Panc1 (cell line): Measurements from ENCODE around the gene HERC4. TPM values are rescaled to one million over a fixed set of nuclear protein-coding genes. Genes with fewer than 3 reads are reported as not detected.

Experiments
- ATAC-seq: fragments of 200-7000 bp; cut with Tn5 transposase; 2 replicates; pipeline ENCODE4 v1.9.1; 2020; ENCODE audit warnings: mild to moderate bottlenecking, moderate library complexity
- BruUV-seq: library from RNA; stranded (reverse); fragments of 400-500 nt; replicated peaks from 2 replicates; lab custom pipeline; 2021; lab: Mats Ljungman, UMichigan
- CTCF ChIA-PET: fragments of 300-600 bp; sonication (Branson Sonifier 250); formaldehyde crosslinking; loops from one replicate; lab custom pipeline; 2022; ENCODE audit warnings: antibody characterized with exemption; lab: Charles Lee
- POLR2A ChIA-PET: fragments of 300-600 bp; sonication (Branson Sonifier 250); formaldehyde crosslinking; loops from one replicate; lab custom pipeline; 2022; ENCODE audit warnings: antibody characterized with exemption; lab: Charles Lee
- DNase-seq: peaks from one replicate; pipeline ENCODE4 v3.0.0-alpha.2; 2010; ENCODE audit warnings: low read depth, low spot score
- H3K27ac ChIP-seq: 2 replicates; pipeline ENCODE4 v1.5.1; 2011; ENCODE audit warnings: mild to moderate bottlenecking, low read length, inconsistent platforms
- H3K27me3 ChIP-seq: fragments of 200-500 bp; sonication (Bioruptor generic); 2 replicates; pipeline ENCODE4 v1.6.0; 2014; ENCODE audit warnings: low read length, inconsistent platforms; ENCODE audit not compliant: control insufficient read depth, insufficient read depth
- H3K36me3 ChIP-seq: fragments of 200-500 bp; sonication (Bioruptor generic); 2 replicates; pipeline ENCODE4 v1.5.1; 2014; ENCODE audit warnings: inconsistent platforms, mild to moderate bottlenecking, low read length, moderate library complexity; ENCODE audit not compliant: control insufficient read depth, insufficient read depth
- H3K4me1 ChIP-seq: 2 replicates; pipeline ENCODE4 v1.5.1; 2011; ENCODE audit warnings: inconsistent platforms, mild to moderate bottlenecking, low read length, moderate library complexity; ENCODE audit not compliant: control insufficient read depth, insufficient read depth
- H3K4me3 ChIP-seq, 2 experiments: 2 replicates each; pipeline ENCODE4 v1.5.1; 2011 to 2012; ENCODE audit warnings: low read depth in 2 of 2, low read length in 2 of 2, mild to moderate bottlenecking in 2 of 2, inconsistent platforms in 1 of 2, moderate library complexity in 1 of 2
- H3K9me3 ChIP-seq: fragments of 200-500 bp; sonication (Bioruptor generic); 2 replicates; pipeline ENCODE4 v1.5.1; 2014; ENCODE audit warnings: low read depth, mild to moderate bottlenecking, inconsistent platforms, low read length, moderate library complexity; ENCODE audit not compliant: control insufficient read depth, insufficient read depth
- POLR2AphosphoS5 ChIP-seq: IDR thresholded peaks from 2 replicates; pipeline ENCODE4 v1.6.1; 2012; ENCODE audit warnings: mild to moderate bottlenecking, low read depth, low read length, moderate library complexity
- SIN3A ChIP-seq: IDR thresholded peaks from 2 replicates; pipeline ENCODE4 v1.6.1; 2012; ENCODE audit warnings: low read depth, mild to moderate bottlenecking, low read length, moderate library complexity, borderline replicate concordance; ENCODE audit not compliant: insufficient read depth
- TCF7L2 ChIP-seq: IDR thresholded peaks from 2 replicates; pipeline ENCODE4 v1.6.1; 2011; ENCODE audit warnings: mild to moderate bottlenecking, low read depth, low read length, inconsistent platforms
- in situ Hi-C: cut with HindIII; loops from 2 replicates; pipeline ENCODE4 v1.10.0; 2016; ENCODE audit warnings: low sequenced_read_pairs, low pct_unique_long_range_greater_than_20kb
- intact Hi-C: fragments of 100-400 bp; cut with micrococcal nuclease; formaldehyde crosslinking; loops from one replicate; pipeline ENCODE4 v1.10.0; 2022; ENCODE audit not compliant: unreplicated experiment
- total RNA-seq: library from RNA; stranded (reverse); gene quantifications from one replicate; pipeline ENCODE4 v1.2.1, GENCODE V29; 2021; ENCODE audit not compliant: unreplicated experiment
- TF ChIP-seq, protein P1 (sequence below), 2 experiments: IDR thresholded peaks; 2 replicates each; pipeline ENCODE4 v1.6.1; 2011 to 2012; ENCODE audit warnings: low read depth in 2 of 2, control low read depth in 1 of 2, low read length in 1 of 2, mild to moderate bottlenecking in 1 of 2, moderate library complexity in 1 of 2; ENCODE audit not compliant: insufficient read depth in 1 of 2
- TF ChIP-seq, protein P2 (sequence below): fragments of 450-650 bp; IDR thresholded peaks from 2 replicates; pipeline ENCODE4 v1.5.1; 2017; ENCODE audit warnings: mild to moderate bottlenecking

Gene HERC4
- total RNA-seq, 1 experiment from 2014 or later = 119 TPM

DNA sequence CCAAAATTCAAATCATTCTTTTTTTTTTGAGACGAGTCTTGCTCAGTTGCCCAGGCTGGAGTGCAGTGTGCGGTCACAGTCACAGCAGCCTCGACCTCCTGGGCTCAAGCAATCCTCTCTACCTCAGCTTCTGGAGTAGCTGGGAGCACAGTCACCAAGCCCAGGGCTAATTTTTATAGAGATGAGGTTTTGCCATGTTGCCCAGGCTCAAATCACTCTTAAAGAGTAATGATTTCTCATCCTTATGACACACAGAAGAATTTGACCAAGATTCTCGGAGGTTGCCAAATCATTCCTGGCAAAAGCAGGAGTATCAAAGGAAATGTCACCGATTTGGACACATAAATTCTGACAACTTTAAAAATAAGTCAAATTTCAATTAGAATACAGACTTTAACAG is 151.5 kb downstream of the HERC4 start:
- H3K4me1 ChIP-seq = no peaks in the 10 kb centered on the region
- POLR2A ChIA-PET = interaction anchor here (0.7 kb wide), 1 partner anchor 11 kb away, joined by 3 read pairs; no protein-coding TSS in a partner anchor
- DNase-seq = no peak
- no peak overlapping the region for H3K27ac ChIP-seq
- no peaks in the 10 kb centered on the region for H3K9me3 ChIP-seq
- no peak for TF ChIP-seq POLR2AphosphoS5
- TF ChIP-seq, protein P1, sequence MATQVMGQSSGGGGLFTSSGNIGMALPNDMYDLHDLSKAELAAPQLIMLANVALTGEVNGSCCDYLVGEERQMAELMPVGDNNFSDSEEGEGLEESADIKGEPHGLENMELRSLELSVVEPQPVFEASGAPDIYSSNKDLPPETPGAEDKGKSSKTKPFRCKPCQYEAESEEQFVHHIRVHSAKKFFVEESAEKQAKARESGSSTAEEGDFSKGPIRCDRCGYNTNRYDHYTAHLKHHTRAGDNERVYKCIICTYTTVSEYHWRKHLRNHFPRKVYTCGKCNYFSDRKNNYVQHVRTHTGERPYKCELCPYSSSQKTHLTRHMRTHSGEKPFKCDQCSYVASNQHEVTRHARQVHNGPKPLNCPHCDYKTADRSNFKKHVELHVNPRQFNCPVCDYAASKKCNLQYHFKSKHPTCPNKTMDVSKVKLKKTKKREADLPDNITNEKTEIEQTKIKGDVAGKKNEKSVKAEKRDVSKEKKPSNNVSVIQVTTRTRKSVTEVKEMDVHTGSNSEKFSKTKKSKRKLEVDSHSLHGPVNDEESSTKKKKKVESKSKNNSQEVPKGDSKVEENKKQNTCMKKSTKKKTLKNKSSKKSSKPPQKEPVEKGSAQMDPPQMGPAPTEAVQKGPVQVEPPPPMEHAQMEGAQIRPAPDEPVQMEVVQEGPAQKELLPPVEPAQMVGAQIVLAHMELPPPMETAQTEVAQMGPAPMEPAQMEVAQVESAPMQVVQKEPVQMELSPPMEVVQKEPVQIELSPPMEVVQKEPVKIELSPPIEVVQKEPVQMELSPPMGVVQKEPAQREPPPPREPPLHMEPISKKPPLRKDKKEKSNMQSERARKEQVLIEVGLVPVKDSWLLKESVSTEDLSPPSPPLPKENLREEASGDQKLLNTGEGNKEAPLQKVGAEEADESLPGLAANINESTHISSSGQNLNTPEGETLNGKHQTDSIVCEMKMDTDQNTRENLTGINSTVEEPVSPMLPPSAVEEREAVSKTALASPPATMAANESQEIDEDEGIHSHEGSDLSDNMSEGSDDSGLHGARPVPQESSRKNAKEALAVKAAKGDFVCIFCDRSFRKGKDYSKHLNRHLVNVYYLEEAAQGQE (IDR thresholded peaks at IDR 0.05; ENCODE audit: insufficient read depth in 1 of 2, low read depth in 2 of 2, low read length in 1 of 2) = no peak
- TF ChIP-seq, protein P2, sequence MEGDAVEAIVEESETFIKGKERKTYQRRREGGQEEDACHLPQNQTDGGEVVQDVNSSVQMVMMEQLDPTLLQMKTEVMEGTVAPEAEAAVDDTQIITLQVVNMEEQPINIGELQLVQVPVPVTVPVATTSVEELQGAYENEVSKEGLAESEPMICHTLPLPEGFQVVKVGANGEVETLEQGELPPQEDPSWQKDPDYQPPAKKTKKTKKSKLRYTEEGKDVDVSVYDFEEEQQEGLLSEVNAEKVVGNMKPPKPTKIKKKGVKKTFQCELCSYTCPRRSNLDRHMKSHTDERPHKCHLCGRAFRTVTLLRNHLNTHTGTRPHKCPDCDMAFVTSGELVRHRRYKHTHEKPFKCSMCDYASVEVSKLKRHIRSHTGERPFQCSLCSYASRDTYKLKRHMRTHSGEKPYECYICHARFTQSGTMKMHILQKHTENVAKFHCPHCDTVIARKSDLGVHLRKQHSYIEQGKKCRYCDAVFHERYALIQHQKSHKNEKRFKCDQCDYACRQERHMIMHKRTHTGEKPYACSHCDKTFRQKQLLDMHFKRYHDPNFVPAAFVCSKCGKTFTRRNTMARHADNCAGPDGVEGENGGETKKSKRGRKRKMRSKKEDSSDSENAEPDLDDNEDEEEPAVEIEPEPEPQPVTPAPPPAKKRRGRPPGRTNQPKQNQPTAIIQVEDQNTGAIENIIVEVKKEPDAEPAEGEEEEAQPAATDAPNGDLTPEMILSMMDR = no peak
- no peak for TF ChIP-seq TCF7L2
- TF ChIP-seq SIN3A = no peak
- in situ Hi-C loops = no loop called here
- no peaks in the 10 kb centered on the region for H3K27me3 ChIP-seq
- H3K36me3 ChIP-seq = peaks cover 43% of the 10 kb centered on the region
- no peak for ATAC-seq
- H3K4me3 ChIP-seq = no peak overlapping the region
- BruUV-seq = no TSS peak
- CTCF ChIA-PET = no interaction called here
- intact Hi-C loops = no loop called here

DNA sequence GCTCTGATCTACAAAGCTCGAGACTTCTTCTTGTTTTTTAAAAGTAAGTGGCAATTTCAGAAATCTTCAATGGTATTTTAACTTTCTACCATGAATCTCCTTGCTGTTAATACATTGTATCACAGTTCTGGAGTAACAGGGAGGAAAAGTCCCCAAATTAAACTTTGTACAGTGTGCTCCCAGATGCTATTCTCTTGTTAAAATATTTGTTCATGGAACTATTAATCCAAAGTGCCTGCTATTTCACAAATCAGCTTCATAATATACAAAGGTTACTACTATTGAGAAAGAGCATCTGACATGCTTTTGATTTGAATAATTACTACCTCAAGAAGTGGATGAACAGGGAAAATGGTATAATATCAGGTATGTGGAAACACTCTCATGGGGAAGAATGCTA is 154.0 kb downstream of the HERC4 start:
- TF ChIP-seq, protein P2 = no peak
- TF ChIP-seq POLR2AphosphoS5 (no peak), SIN3A (no peak), TCF7L2 (no peak)
- TF ChIP-seq, protein P1 (IDR thresholded peaks at IDR 0.05; ENCODE audit: insufficient read depth in 1 of 2, low read depth in 2 of 2, low read length in 1 of 2) = no peak
- H3K27ac ChIP-seq = no peak overlapping the region
- ChIA-PET POLR2A (interaction anchor here (0.6 kb wide), 1 partner anchor 968 kb away, joined by 5 read pairs; no protein-coding TSS in a partner anchor), CTCF (no interaction called here)
- H3K9me3 ChIP-seq = no peaks in the 10 kb centered on the region
- H3K27me3 ChIP-seq = no peaks in the 10 kb centered on the region
- no peaks in the 10 kb centered on the region; the same call in 1 of the 2 replicates for H3K4me1 ChIP-seq
- H3K36me3 ChIP-seq = peaks cover 52% of the 10 kb centered on the region
- no TSS peak for BruUV-seq
- no peak for ATAC-seq
- intact Hi-C loops (no loop called here), in situ Hi-C loops (no loop called here)
- DNase-seq = no peak
- no peak overlapping the region for H3K4me3 ChIP-seq
